ENCODE data around the gene GATAD2A.

Gene GATAD2A

GRCh38 chr19:19534556-19535265 lies 129.2 kb downstream of the GATAD2A start:
- DNase-seq, result no peak

- DNase-seq, result no peak
Observed at GRCh38 chr19:19535311-19536191, 130.1 kb downstream of the GATAD2A start.

GRCh38 chr19:19537075-19538048 lies 131.9 kb downstream of the GATAD2A start:
- no peak for DNase-seq

- DNase-seq, result peak; percentile 65
Observed at GRCh38 chr19:19538061-19538784, 132.7 kb downstream of the GATAD2A start, which contains the start of gene CILP2. Gene CILP2, plus strand, starts transcription at chr19:19538265. Its CDS starts 85 bp downstream, at chr19:19538350.

GRCh38 chr19:19538785-19539166 lies 133.3 kb downstream of the GATAD2A start:
- DNase-seq, result no peak

- DNase-seq, result no peak
Observed at GRCh38 chr19:19539698-19540063, 134.2 kb downstream of the GATAD2A start.

GRCh38 chr19:19540064-19540714 lies 134.7 kb downstream of the GATAD2A start:
- DNase-seq, result no peak

GRCh38 chr19:19540715-19541515 lies 135.4 kb downstream of the GATAD2A start:
- DNase-seq, result peak; percentile 76

- DNase-seq, result no peak
Observed at GRCh38 chr19:19541616-19542015, 136.1 kb downstream of the GATAD2A start.

GRCh38 chr19:19542507-19542906 lies 137.0 kb downstream of the GATAD2A start:
- no peak for DNase-seq

GRCh38 chr19:19543101-19543500 lies 137.6 kb downstream of the GATAD2A start:
- no peak for DNase-seq

- no peak for DNase-seq
Observed at GRCh38 chr19:19543640-19544039, 138.2 kb downstream of the GATAD2A start.

- no peak for DNase-seq
Observed at GRCh38 chr19:19544257-19544953, 138.9 kb downstream of the GATAD2A start.

GRCh38 chr19:19544954-19545591 lies 139.6 kb downstream of the GATAD2A start:
- DNase-seq, result no peak

GRCh38 chr19:19545707-19546106 lies 140.2 kb downstream of the GATAD2A start:
- DNase-seq, result no peak

GRCh38 chr19:19546751-19547162 lies 141.3 kb downstream of the GATAD2A start:
- DNase-seq, result no peak

- DNase-seq, result no peak
Observed at GRCh38 chr19:19547674-19548336, 142.3 kb downstream of the GATAD2A start.

GRCh38 chr19:19548915-19549759 lies 143.7 kb downstream of the GATAD2A start:
- DNase-seq, result no peak

Data from NCI-H1436 (cell line).